Measurements from ENCODE around the gene PLA2G1B.

GRCh38 chr12:120363274-120363855, 35.8 kb upstream of the PLA2G1B start:
- TF ChIP-seq CTCF (IDR thresholded peaks at IDR 0.05) (no peak), POLR2A (IDR thresholded peaks at IDR 0.05) (no peak)
